Medulla oblongata (tissue), 1 donor: ENCODE results near the gene CTIF.

Experiments used
- DNase-seq: peaks from one replicate; pipeline ENCODE4 v3.0.0-alpha.2; 2015; ENCODE audit errors: extremely low spot score

Gene CTIF

GRCh38 chr18:48850822-48851598 is 312.2 kb downstream of the CTIF start:
- DNase-seq: no peak

GRCh38 chr18:48851599-48851960 is 312.7 kb downstream of the CTIF start:
- peak; percentile 82 for DNase-seq

GRCh38 chr18:48852292-48852691 is 313.5 kb downstream of the CTIF start:
- no peak for DNase-seq

- DNase-seq: no peak
These were observed 314.0 kb downstream of the CTIF start for GRCh38 chr18:48852794-48853193.

- DNase-seq: no peak
These were observed 314.8 kb downstream of the CTIF start for GRCh38 chr18:48853588-48853987.

GRCh38 chr18:48854780-48855179 is 315.9 kb downstream of the CTIF start:
- no peak for DNase-seq

- no peak for DNase-seq
These were observed 316.9 kb downstream of the CTIF start for GRCh38 chr18:48855422-48856377.

GRCh38 chr18:48857023-48857694 is 318.3 kb downstream of the CTIF start:
- no peak for DNase-seq

GRCh38 chr18:48858676-48859075 is 319.8 kb downstream of the CTIF start:
- no peak for DNase-seq

GRCh38 chr18:48859311-48860268 is 320.8 kb downstream of the CTIF start:
- peak; percentile 91 for DNase-seq

GRCh38 chr18:48860269-48861180 is 321.7 kb downstream of the CTIF start:
- DNase-seq: no peak

GRCh38 chr18:48861181-48861708 is 322.4 kb downstream of the CTIF start:
- no peak for DNase-seq

GRCh38 chr18:48862132-48862531 is 323.3 kb downstream of the CTIF start:
- peak; percentile 63 for DNase-seq

- DNase-seq: no peak
These were observed 323.9 kb downstream of the CTIF start for GRCh38 chr18:48862678-48863270.

GRCh38 chr18:48863432-48864065 is 324.7 kb downstream of the CTIF start:
- DNase-seq: no peak

- DNase-seq: no peak
These were observed 326.0 kb downstream of the CTIF start for GRCh38 chr18:48864876-48865275.

GRCh38 chr18:48866028-48866733 is 327.4 kb downstream of the CTIF start:
- peak; percentile 71 for DNase-seq

GRCh38 chr18:48866856-48867255 is 328.0 kb downstream of the CTIF start:
- DNase-seq: no peak
